Superior temporal gyrus (tissue), 1 donor: ENCODE measurements around the gene SLC10A7.

Experiments
- DNase-seq: peaks from one replicate; pipeline ENCODE4 v3.0.0-alpha.2; 2016; ENCODE audit errors: extremely low spot score

The SLC10A7 gene

DNA sequence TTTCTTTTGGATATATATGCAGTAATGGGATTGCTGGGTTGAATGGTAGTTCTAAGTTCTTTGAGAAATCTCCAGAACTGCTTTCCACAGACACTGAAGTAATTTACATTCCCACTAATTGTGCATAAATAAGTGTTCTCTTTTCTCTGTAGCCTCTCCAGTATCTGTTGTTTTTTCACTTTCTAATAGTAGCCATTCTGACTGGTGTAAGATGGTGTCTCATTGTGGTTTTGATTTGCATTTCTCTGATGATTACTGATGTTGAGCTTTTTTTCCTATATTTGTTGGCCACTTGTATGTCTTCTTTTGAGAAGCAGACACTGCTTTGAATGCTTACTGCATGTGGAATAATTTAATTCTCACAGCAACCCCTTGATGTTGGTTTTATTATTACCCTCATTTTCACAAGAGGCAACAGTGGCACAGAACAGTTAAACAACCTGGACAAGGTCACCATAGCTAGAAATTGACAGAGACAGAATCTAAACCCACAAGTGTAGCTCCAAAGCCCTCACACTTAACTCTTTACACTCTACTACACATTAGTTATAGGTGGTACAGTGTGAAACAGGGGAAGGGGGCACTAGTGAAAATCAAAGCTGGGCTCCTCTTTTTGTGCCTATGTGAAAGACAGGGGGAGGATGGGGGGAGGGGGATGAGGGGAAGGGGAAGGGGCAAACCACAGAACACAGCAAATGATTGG, 211.3 kb downstream of the SLC10A7 start:
- no peak for DNase-seq

DNA sequence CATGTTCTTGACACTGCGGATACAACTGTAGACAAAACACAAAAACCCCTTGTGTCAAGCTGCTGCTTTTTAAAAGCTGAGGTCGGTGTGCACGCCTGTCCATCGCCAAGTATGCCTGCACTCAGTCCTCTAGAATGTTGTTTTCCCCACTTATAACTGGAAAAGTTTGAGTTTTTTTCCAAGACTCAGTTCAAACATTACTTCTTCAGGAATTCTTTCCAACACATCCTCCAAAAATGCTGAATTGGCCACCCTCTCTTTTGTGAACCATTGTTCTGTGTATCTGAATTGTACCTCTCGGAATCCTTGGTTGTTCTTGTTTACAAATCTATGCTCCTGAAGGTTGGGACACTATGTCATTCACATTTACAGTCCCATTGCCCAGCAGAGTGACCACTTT, 212.8 kb downstream of the SLC10A7 start:
- no peak for DNase-seq

DNA sequence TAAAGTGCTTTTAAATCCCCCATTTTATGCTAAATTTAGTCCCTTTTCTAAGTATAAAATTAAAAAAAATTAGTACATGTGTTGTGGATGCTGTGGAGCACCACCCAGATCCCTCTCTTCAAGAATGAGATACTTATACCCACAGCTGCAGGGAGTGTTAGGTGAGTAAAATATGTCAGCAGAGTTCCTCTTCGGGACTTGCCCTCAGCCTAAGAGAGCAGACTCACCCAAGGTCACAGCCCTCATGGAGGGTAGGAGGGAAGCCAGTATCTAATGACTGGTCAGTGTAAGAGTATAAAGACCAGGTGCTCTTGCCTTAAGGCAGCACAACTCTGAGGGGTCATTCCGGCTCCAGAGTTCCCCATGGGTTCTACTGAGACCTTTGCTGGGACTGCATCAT, 218.9 kb downstream of the SLC10A7 start:
- DNase-seq: no peak

DNA sequence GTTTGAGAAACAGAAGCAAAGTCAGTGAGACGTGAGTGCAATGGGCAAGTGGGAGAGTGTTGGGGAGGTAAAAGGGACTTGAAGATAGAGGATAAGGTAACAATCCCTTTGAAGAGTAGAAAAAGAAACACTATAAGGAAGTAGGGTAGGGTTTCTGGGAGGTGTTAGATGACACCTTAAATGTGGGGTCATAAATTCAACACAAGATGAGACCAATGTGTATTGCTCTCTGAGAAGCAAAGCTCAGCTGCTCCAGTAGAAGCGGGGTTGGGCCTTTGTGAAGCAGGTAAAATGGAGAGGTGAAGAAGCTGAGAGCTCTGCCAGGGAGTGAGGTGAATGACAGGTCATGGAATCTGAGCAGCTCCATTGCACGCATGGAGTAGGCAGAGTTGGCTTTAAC, 222.1 kb downstream of the SLC10A7 start:
- DNase-seq: no peak

- no peak for DNase-seq
Measured at GRCh38 chr4:146294776-146295175, 227.0 kb downstream of the SLC10A7 start.

- no peak for DNase-seq
Measured at GRCh38 chr4:146292508-146292907, 229.2 kb downstream of the SLC10A7 start.

DNA sequence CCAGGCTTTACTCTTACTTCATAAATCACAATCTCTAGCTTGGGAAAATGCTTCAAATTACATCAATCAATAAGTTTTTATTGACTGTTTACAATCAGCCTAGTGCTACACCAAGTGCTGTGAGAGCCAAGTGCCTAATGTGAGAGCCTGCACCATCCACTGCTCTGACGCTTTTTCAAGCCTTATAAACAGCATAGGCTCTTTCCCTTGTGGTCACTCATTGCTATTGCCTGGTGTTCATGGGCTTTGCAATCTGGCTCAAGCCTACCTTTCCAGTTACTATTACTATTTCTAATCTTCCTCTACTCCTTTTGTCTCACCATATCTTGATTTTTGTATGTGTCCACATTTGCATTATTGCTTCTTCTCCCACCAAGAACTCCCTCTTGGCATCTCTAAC, 230.4 kb downstream of the SLC10A7 start:
- DNase-seq: no peak

DNA sequence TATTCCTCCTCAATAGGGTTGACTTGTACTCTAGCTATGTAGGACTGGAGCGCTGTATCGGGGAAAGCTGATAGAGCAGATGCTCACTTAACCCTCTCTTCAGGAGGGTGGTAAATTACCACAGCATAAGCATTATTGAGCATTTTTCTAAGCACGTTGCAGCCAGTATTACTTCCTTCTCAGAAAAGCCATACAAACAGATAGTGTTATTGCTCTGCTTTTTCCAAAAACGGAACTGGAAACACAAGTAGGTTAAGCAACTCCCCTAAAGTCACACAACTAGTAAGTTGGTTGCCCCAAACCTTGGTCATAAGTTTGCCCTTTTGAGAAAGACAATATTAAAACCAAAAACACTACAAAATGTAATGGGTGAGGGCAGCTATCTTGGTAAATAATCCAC, 233.5 kb downstream of the SLC10A7 start:
- DNase-seq: no peak

DNA sequence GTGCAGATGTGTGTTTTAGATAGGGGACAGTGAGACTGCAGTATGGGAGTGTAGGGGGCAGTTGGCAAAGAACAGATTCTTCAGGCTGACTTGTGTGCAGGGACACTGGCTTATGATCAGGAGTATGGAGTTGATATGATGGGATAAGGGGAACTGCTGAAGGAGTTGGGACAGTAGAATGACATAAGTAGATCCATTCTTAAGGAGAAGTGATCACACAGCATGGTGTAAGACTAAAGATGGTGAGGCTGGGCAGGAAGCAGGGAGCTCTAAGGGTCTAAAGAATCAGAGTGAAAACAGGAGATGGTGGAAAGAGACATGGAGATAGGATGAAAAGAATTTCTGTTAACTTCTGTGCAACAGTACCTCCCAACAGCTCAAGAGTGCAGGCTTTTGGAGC, 236.7 kb downstream of the SLC10A7 start:
- DNase-seq: no peak

GRCh38 chr4:146283758-146284651, 237.7 kb downstream of the SLC10A7 start:
- DNase-seq: no peak

- DNase-seq: no peak
Measured at GRCh38 chr4:146282657-146283056, 239.1 kb downstream of the SLC10A7 start.

- no peak for DNase-seq
Measured at GRCh38 chr4:146278986-146279385, 242.8 kb downstream of the SLC10A7 start.

GRCh38 chr4:146275370-146275769, 246.4 kb downstream of the SLC10A7 start:
- no peak for DNase-seq

- no peak for DNase-seq
Measured at GRCh38 chr4:146274774-146275173, 247.0 kb downstream of the SLC10A7 start.

DNA sequence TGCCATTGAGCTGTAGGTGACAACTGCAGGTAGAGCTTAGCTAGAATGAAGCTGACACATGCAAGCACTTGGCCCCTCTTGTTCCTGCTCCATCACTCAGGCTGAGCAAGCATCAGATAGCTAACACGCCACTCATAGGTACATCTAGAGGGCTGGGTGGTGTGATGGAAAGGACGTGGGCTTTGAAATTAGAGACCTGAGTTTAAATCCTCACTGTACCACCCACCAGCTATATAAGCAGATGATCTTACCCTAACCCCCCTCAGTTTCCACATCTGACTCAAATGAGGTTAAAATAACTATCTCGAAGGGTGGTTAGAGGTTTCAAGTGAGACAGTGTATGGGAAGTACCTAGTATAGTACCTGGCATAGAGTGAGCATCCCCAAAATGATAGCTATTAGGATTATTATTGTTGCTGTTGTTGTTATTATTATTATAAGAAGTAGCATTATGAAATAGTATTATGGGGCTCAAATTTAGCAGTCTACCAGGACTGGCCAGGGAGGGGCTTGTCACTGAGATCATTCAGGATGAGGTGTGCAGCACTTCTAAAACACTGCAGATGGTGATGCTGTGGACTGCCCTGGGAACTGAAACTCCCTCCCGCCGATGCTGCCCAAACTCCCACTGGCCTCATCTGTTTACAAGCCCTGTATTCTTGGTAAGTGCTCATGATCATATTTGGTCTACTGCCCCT, 248.4 kb downstream of the SLC10A7 start:
- DNase-seq: no peak

DNA sequence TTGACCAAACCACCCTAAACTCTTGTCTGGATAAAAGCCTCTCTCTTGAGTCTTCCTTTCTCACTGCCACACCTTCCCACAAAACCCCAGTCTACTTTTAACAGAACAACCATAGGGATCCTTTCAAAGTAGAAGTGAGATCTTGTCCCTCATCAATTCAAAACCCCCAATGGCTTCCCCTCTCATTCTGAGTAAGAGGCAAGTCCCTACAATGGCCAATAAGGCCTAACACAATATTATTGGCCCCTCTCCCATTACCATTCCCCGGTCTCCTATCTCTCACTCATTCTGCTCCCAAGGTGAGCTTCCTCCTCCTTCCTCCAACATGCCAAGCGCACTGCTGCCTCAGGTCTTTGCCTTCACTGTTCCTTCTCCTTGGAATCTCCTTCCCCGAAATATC, 250.3 kb downstream of the SLC10A7 start:
- DNase-seq: no peak

DNA sequence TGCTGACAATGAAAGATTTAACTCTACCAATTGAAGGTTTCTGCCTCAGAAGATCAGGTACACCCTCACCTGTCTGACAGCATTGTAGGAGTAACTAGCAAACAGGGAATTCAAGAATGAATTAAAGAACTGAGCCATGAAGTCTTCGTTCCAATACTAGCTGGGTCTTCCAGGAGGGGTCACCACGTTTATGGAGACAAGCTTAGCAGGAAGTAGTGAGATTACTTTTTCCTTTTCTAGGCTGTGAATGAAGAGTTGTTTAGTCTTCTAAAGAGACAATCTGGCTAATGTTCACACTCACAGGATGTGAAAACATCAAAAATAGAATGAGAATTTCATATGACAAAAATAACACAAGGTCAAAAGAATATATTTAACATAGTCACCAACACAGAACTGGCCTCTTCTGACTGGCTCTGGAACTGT, 252.5 kb downstream of the SLC10A7 start:
- DNase-seq: no peak

- no peak for DNase-seq
Measured at GRCh38 chr4:146267826-146268225, 253.9 kb downstream of the SLC10A7 start.

DNA sequence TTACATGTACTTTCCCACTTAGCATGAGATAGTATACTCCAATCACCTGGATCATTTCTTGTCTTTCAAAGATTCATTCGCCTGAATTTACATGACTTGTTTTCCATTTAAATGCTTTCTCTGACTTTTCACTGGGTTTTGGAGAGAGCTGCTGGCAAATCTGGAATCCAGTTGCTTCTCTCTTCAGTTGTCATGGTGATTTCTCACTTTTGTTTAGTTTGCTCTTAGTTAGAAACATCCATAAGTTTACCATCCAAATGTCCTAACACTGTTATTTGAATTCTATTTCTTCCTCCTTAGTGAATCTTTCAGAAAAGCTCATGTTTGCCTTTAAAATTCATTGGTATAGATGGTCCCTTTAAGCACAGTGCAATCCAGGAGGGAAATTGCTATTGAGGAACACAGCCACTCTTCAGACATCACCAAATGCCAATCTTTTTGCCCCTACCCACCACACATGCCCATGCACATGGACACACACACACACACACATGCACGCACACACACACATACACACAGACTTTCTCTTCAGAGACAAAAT, 255.7 kb downstream of the SLC10A7 start:
- DNase-seq: peak; percentile 31

DNA sequence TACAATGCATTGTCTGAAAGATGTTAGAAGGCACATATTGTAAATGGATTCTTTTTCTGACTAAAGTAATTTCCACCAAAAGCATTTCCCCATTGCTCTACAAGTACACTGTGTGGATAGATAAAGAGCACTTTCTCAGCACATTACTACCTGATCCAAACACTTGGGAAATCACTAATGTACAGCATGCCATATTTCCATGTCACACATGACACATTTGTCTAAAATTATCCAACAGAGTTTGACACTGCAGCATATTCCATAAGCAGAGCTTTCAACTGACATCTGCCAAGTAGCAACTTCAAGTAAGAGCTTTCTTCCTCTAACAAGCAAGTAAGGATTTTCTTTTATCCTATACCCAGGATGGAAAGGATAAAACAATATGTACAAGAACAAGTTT, 257.9 kb downstream of the SLC10A7 start:
- DNase-seq: peak; percentile 18

- DNase-seq: no peak
Measured at GRCh38 chr4:146261041-146261440, 260.7 kb downstream of the SLC10A7 start.

DNA sequence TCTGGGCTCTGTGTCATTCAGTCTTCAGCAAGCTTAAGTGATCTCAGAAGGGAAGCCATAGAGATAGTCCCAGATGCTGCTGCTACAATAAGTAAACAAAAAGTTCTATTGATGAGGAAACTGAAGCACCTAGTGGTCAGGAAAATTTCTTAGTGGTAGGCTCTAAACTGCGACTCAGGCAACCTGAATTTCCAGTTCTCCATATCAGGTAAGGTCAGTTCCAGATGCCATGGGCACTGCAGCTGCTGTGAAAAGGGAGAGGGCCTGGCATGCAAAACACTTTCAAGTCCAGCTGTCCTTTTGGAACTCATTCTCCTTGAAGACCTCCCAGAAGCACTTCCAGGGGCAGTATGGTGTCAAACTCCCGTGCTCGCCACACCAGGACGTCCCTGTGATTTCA, 261.2 kb downstream of the SLC10A7 start:
- DNase-seq: no peak
